Putamen (tissue), 1 donor: ENCODE results near the gene RECQL.
"Not testable (repeated sequence)": the region's sequence is repeated elsewhere in the genome, so short reads cannot be mapped to it uniquely, and the experiment has no call there.

Experiments
- DNase-seq: peaks from one replicate; pipeline ENCODE4 v3.0.0-alpha.2; 2016; ENCODE audit warnings: low spot score

Gene RECQL

DNA sequence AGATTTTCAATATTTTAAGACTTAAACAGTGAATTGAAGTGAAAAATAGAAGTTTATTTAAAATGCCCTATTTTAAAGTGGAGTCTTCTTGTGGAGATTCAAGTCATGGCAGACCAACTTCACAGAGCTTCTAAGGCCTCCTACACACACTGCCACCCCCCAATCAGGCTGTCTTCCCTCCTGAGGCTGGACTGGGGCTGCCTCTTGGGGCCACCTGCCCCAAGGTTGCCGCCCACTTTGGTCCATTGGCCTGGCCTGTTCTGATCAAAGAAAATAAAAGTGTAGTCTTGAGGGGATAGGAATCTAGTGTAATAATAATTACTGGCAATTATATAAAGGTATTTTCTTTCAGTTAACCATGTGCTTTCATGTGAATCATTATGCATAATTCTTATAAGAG lies 1.4 kb upstream of the RECQL start:
- no peak for DNase-seq

DNA sequence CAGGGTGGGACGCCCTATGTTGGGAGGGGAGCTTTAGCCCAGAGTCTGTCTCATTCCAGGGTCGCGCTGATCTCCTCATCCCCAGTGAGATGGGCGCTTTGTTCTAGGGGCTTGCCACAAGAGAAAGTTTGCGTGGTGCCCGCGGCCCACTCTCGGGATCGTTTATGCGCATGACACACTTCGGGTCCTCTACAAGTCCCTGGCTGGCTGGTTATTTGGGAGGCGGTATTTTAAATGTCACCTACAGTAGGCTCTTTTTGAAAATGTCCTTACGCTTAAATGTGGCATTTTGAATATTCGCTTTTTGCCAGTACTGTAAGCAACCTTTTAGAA lies 695 bp upstream of the RECQL start:
- DNase-seq: no peak

DNA sequence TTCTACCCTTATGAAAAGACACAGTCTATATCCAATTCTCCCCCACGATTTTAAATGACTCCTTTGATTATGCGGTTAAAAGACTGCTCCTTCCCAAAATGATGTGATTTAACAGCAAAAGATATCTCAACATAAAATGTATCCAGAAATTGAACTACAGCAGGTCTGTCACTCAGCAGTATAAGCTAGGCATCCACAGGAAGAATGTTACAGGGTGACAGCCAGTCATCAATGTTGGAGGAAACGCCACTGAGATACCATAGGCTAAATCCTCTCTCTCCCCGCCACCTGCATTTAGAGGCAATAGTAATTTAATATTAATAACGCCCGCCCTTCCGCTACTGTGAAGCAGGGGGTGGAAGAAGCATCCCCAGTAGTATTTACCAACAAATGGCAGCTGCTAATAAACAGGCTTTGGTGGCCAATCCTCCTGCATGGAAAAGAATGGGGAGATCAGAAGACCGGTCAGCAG lies 613 bp downstream of the RECQL start:
- no peak for DNase-seq

DNA sequence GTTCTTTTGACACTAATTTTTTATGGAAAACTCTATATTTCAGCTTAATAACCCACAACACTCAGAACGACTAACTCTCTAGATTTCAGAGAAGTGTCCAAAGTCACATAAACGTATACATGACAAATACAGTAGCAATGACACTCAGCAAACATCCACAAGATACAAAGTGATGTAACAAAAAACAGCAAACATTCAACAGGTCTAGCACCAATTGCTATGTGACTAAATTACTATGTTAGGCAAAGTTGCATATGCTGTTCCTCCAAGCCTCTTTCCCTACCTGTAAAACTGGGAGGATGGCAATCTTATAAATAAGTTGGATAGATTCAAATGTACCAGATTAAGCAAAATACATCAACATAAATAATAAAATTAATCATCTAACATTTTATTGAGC lies 1.7 kb downstream of the RECQL start:
- no peak for DNase-seq

DNA sequence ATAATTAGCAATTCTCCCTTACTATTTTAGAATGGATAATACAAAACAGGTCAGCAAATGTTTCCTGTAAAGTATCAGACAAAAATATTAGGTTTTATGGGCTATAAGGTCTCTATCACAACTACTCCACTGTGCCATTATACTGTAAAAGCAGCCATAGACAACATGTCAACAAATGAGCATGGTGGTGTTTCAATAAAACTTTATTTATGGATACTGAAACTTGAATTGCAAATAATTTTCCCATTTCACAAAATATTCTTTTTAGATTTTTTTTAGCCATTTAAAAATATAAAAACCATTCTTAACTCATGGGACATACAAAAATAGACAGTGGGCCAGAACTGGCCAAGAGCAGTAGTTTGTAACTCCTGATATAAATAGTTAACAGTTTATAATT lies 15.4 kb downstream of the RECQL start:
- no peak for DNase-seq

DNA sequence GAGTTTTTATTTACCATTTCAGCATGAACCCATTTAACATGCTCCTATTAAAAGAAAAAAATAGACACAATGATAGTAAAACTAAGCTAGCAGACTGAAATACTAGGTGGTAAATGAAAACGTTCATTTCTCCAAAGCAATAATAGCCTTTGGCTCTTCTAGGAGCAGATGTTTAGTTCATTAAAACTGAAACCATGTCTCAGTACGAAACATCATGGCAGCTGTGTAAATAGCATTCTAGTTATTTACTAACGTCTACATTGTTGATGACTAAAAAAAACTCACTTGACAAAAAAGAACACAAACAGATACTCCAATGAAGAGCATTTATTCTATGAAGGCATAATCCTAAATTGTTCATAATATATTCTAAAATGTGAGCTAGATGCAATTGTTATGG lies 17.9 kb downstream of the RECQL start:
- no peak for DNase-seq

DNA sequence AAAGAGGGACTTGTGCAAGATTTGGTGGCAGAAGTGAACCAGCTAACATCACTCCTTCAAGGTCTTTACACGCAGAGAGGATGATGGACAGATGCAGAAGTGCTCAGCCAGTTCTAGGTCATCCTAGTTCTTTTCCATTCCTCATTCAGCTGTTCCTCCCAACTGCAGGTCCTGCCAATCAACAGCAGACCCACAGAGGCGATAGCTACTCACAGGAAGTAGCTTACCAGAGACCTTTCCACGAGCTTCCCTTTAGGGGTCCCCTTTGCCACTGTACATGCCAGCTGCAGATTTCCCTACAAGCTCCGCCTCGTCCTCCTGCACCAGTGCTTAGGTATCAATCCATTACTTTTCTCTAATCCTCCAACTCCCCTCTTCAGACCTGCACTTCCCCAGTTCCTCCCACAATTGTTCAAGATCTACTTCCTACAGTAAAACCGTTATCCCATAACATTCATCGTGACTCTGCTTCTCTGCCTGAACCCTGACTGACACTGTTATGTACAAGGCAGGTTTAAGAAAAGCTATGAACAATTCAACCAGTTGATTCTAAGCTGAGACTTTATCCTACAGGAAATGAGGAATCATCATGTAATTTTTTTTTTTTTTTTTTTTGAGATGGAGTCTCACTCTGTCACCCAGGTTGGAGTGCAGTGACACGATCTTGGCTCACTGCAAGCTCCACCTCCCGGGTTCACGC lies 22.5 kb downstream of the RECQL start:
- DNase-seq: no peak

DNA sequence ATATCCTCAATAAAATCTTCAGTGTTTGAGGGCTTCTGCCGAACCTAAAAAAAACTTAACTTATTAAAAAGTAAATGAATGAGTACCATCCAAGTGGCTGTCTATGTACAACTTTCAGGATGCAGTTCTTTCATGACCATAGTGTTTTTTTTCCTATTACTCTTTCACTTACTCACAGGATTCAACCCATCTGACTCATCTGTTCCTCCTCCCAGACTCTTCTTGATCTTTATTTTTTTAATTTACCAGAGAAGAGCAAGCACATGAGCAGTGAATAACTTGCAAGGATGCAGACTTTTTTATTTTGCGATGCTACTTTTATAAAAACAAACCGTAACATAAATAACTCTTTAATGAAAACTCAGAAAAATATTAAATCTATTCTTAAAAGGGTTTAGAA lies 24.5 kb downstream of the RECQL start:
- DNase-seq: no peak

DNA sequence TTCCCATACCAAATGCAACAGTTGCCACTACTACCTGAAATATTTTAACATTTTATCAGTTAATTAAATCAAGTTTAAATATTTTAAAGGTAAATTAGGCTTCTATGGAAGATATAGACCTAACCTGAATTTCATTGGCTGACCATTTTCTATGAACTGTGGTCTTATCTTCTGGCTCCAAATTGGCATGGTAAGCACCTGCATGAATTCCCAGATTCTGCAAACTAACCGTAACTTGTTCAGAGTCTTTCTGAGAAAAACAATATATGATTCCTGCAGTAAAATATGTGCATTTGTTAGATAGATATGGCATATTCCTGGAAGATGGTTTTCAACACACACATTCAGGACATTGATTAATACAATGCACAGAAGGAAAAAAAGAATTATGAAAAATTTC lies 25.9 kb downstream of the RECQL start:
- DNase-seq: no peak

DNA sequence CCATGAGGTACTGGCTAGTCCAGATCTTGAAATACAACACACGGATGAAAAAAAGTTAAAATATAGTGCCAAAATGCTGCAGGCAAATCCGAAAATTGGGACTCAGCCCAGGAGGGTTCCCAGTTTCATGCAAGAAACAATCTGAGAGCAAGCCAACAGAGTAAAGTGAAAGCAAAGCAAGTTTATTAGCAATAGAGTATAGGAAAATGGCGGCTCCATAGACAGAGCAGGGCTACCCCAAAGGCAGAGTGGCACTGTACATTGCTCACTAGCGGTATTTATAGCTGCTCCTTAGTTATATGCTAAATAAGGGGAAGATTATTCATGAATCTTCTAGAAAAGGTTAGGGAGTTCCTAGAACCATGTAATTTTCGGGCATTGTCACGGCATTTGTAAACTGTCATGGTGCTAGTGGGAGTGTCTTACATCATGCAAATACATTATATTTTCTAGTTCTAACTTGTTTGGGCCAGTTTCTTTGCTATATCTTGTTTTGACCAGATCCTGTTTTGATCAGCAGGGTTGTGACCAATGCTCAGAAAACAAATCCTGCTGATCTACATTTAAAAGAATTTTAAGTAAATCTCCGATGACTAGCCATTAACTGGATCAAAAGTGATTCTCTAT lies 29.1 kb downstream of the RECQL start:
- no peak for DNase-seq

DNA sequence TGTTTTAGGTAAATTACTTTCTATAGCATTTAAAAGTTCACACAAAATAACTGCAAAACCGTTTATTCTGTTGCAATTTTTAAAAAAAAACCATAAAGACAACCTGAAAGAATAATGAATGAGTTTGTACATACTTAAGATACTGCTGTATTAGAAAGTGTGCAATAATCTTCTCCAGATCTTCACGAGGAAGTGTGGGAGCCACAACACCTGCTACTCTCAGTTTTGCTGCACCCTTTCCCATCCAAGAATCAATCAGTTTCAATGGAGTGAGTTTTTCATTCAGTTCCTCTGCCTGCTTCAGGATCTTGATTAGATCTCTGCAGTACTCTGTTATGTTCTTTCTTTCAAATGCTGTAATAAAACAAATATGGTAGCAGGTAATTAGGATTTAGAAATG lies 30.1 kb downstream of the RECQL start:
- no peak for DNase-seq

DNA sequence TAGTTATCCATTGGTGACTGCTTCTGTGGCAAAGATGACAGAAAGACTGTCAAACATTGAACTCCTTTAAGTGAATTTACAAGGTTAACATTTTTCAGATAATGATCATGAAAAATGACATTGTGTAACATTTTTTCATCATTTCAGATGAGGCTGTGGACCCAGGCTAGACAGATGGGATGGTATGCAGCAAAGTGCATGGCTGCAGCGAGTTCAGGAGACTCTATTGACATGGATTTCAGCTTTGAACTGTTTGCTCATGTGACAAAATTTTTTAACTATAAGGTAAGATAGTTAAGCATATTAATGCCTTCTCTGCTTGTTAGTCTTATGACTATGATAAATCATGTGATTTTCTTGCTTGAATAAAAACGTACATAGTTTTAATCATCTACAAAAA lies 34.1 kb downstream of the RECQL start:
- DNase-seq: not testable (repeated sequence)

DNA sequence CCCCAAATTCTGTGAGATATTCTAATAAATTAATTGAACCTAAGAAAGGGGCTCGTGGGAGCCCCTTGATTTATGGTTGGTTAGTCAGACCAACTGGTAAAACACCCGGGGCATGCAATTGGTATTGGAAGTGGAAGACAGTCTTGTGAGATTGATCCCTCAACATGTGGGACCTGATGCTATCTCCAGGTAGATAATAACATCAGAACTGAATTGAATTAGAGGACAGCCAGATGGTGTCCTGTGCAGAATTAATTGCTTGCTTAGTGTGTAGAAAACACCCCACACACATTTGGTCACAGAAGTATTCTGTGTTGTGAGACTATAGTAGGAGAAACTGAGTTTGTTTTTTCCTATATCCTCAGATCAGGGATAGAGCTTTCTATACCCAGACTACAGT lies 42.0 kb downstream of the RECQL start:
- DNase-seq: no peak

DNA sequence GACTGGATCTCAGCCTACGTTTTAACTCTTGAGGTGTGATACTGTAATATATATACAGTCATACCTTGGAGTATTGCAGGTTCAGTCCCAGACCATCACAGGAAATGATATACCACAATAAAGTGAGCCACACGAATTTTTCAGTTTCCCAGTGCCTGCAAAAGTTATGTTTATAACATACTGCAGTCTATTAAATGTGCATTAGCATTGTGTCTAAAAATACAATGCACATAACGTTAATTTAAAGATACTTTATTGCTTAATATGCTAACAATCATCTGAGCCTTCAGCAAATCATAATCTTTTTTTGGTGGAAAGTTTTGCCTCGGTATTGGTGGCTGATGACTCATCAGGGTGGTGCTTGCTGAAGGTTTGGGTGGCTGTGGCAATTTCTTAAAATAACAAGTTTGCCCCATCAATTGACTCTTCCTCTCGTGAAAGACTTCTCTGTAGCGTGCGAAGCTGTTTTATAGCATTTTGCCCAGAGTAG lies 45.1 kb downstream of the RECQL start:
- no peak for DNase-seq

DNA sequence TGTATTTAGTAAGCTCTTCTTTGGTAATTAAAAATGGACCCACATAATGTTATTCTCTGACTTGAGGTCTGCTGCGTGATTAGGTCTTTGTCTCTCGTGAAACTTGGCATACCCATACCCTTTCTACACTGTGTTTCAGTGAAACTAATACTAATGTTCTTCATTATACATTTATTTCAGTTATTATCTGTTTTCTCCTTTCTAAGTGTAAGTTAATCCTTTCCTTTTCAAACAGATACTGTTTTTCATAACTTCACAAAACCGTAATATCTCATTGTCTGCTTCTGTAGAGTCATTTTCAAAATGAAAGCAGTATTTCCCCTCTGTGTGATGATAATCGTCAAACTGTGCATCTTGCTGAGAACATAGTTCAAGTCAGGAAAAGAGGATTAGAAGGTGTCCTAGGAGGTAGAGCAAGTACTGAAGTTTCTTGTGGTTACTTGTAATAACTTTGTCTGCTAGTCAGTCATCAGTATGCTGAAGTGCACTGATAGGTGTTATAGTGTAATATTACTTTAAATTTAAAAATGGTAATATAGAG lies 48.1 kb downstream of the RECQL start:
- no peak for DNase-seq

DNA sequence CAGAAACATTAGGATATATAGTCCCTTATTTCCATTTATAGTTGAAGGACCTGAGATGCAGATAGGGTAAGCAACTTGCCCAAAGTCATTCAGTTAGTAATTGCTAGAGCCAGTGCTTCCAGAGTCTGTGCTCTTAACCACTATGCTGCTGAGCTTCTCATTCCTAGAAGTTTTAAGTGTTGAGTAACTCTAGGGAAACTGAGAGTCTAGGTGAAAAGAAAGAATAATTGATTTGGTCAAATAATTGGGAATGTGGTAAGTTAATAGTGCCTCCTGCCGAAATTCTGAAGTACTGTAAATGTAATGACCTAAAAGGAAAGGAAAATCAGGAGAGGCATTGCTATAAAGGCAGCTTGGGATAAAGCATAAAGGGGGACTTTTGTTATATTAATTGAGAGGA lies 49.9 kb downstream of the RECQL start:
- DNase-seq: no peak

DNA sequence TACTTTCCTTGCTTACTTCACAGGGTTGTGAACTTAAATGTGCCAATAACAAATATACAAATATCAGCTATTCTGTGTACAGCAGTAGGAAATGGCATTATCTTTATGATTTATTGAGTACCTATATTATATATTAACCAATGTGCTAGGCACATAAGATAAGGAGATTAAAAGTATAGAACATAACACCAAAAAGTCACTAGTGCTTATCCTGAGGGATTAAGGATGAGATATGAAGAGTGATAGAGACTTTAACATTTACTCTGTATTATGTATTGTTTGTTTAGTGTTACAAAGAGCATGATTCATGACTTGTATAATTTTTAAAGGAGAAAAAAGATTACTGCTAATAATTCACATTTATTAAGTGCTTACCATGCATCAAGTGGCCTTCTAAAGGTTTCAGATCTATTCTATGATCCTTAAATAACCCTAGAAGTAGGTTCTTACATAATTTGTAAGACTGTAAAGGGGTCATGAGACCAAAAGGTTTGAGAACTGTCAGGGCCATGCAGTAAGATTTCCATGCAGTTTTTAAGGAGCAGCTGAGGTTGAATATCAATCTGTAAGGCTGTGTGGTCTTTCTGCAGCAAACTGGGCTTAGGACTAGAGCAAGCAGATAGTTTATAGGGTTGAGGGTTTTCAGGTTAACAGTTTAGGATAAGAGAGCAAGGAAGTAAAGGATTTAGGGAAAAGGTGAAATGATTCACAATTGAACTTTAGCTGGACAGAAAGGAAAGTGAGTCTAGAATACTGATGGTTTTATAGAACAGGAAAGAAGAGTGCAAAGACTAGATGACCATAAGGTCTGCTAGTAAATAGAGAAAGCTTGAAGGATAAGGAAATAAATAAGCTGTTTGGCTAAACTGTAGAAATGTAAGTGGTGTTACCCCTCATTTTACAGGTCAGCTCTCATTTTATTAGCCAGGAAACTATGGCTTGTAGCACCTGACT lies 57.0 kb downstream of the RECQL start:
- no peak for DNase-seq

DNA sequence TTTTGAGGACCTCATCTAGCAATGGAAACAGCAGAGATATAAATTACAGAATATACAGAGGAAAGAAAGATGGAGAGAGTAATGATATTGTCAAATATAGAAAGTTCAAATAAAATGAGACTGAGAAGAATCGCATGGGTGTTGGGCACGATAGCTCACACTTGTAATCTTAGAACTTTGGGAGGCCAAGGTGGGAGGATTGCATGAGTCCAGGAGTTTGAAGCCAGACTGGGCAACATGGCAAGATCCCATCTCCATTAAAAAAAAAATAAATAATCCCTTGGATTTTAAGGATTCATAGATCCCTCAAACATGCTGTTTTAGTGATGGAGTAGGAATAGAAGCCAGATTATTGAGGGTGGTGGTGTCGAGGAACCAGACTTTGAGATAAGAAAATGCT lies 62.1 kb downstream of the RECQL start:
- no peak for DNase-seq

DNA sequence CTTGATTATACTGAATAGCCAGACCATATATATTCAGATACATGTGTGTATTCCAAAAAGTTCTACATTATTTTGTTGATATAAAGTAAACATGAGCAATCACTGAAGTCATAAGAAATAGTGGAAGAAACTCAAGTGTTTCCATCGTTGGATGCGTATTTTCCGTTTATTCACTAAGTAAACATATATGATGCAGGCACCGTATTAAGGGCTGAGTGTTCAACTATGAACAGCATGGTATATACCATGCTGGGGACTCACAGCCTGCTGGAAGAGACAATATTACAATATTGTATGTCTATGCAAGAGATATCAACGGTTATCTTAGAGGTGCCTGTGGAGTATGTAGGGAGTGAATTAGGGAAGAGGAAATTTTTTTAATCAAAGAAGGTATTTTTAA lies 62.8 kb downstream of the RECQL start:
- DNase-seq: no peak

DNA sequence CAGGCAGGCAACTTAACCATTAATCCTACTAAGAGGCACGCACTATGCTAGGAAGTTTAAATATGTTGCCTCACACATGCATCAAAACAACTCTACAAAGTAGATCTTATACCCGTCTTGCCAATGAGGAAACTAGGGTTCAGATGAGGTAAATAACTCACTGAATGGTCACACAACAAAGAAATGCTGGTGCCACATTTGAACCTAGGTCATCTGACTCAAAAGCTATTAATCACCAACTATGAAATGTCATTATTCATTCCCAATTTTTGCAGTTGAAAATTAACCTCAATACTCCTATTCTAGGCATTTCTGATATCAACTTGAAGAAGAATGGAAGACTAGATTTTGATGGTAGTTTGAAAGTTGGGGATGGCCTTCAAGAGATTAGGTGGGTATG lies 66.7 kb downstream of the RECQL start:
- DNase-seq: no peak

DNA sequence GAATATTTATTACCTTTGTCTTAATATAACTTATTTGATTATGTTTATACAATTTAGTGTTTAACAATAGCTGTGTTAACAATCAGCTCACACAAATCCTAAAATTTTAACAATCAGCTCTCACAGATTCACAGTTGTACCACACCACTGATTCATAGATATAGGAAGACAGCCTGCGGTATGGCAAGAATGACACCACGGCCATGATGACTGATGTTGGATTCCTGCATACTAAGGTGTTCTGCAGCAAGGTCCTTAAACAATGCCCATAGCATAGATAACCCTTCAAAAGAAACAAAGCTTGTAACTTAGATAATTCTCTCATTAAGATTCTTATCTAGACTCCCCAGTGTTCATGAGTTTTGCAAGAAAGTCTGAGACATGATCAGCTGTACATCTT lies 67.9 kb downstream of the RECQL start:
- no peak for DNase-seq

DNA sequence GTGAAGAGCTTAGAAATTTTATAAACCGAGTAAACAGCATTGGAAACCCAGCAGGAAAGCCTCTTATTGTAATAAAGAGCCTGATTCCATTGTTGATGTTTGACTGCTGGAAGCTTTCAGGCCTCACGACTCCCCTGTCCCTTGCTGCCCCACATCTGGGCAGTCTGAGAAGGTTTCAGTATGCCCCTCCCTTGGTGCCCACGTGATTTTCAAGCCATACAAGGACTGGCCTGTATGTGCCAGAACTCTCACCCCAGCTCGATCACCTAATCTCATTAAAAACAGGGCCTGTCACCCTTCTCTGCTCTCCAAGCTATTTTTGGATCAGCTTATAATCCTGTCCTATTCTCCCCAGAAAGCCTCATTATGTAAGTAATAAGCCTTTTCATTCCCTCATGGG lies 71.4 kb downstream of the RECQL start:
- DNase-seq: no peak

DNA sequence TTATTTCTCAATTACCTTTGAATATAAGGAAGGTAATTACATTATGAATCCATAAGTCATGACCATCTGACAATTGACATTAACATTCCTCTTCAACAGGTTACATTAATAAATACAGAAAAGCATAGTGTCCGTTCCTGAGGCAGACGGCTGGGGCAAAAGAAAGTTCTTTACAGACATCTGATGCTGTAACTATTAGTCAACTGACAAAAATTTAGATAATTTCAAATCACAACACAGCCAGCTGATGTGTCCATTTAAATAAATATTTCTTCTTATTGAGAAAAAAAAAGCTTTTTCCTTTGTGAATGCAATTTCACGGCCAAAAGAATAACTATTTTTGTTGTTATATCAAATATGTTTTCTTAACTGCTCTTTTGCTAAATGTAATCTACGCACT lies 73.2 kb downstream of the RECQL start:
- no peak for DNase-seq
